HL-60 (cell line): ENCODE data around the gene NPY4R2.
"Not testable (repeated sequence)": the region's sequence is repeated elsewhere in the genome, so short reads cannot be mapped to it uniquely, and the experiment has no call there.

Source experiments
- GABPA ChIP-seq: IDR thresholded peaks from 2 replicates; pipeline ENCODE4 v1.6.1; 2012; ENCODE audit warnings: low read depth
- TF ChIP-seq, protein P1 (sequence below): IDR thresholded peaks from one replicate; pipeline ENCODE4 v1.5.1; 2011; ENCODE audit warnings: low read length, control low read depth, inconsistent platforms; ENCODE audit not compliant: insufficient read depth
- TF ChIP-seq, protein P2 (sequence below): IDR thresholded peaks from 2 replicates; pipeline ENCODE4 v1.6.1; 2012; ENCODE audit warnings: low read depth; ENCODE audit not compliant: insufficient replicate concordance

DNA sequence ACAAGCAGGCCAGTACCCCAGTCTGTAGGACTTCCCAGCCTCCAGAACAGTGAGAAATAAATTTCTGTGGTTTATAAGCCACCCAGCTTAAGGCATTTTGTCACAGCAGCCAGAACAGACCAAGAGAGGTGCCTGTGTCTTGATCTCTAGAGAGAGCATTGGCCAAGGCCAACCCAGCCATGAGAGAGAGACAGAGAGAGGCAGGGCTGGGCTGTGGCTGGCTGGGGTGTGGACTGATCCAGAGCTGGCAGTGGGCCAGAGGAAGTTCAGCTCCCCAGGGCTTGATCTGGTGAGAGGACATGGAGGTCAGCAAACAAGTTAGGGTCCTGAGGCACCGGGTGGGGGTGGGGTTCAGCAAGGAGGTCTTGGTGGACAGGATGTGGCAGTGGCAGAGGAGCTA, 14.4 kb downstream of the NPY4R2 start:
- TF ChIP-seq, protein P1, sequence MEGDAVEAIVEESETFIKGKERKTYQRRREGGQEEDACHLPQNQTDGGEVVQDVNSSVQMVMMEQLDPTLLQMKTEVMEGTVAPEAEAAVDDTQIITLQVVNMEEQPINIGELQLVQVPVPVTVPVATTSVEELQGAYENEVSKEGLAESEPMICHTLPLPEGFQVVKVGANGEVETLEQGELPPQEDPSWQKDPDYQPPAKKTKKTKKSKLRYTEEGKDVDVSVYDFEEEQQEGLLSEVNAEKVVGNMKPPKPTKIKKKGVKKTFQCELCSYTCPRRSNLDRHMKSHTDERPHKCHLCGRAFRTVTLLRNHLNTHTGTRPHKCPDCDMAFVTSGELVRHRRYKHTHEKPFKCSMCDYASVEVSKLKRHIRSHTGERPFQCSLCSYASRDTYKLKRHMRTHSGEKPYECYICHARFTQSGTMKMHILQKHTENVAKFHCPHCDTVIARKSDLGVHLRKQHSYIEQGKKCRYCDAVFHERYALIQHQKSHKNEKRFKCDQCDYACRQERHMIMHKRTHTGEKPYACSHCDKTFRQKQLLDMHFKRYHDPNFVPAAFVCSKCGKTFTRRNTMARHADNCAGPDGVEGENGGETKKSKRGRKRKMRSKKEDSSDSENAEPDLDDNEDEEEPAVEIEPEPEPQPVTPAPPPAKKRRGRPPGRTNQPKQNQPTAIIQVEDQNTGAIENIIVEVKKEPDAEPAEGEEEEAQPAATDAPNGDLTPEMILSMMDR, result not testable (repeated sequence)
- TF ChIP-seq, protein P2, sequence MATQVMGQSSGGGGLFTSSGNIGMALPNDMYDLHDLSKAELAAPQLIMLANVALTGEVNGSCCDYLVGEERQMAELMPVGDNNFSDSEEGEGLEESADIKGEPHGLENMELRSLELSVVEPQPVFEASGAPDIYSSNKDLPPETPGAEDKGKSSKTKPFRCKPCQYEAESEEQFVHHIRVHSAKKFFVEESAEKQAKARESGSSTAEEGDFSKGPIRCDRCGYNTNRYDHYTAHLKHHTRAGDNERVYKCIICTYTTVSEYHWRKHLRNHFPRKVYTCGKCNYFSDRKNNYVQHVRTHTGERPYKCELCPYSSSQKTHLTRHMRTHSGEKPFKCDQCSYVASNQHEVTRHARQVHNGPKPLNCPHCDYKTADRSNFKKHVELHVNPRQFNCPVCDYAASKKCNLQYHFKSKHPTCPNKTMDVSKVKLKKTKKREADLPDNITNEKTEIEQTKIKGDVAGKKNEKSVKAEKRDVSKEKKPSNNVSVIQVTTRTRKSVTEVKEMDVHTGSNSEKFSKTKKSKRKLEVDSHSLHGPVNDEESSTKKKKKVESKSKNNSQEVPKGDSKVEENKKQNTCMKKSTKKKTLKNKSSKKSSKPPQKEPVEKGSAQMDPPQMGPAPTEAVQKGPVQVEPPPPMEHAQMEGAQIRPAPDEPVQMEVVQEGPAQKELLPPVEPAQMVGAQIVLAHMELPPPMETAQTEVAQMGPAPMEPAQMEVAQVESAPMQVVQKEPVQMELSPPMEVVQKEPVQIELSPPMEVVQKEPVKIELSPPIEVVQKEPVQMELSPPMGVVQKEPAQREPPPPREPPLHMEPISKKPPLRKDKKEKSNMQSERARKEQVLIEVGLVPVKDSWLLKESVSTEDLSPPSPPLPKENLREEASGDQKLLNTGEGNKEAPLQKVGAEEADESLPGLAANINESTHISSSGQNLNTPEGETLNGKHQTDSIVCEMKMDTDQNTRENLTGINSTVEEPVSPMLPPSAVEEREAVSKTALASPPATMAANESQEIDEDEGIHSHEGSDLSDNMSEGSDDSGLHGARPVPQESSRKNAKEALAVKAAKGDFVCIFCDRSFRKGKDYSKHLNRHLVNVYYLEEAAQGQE, result not testable (repeated sequence)
- TF ChIP-seq GABPA, result not testable (repeated sequence)
